DLD1 (cell line): ENCODE measurements around the gene HIPK2.

Source experiments
- in situ Hi-C: cut with HindIII; loops from 2 replicates; pipeline ENCODE4 v1.10.0; 2017; ENCODE audit warnings: low sequenced_read_pairs

Gene HIPK2

DNA sequence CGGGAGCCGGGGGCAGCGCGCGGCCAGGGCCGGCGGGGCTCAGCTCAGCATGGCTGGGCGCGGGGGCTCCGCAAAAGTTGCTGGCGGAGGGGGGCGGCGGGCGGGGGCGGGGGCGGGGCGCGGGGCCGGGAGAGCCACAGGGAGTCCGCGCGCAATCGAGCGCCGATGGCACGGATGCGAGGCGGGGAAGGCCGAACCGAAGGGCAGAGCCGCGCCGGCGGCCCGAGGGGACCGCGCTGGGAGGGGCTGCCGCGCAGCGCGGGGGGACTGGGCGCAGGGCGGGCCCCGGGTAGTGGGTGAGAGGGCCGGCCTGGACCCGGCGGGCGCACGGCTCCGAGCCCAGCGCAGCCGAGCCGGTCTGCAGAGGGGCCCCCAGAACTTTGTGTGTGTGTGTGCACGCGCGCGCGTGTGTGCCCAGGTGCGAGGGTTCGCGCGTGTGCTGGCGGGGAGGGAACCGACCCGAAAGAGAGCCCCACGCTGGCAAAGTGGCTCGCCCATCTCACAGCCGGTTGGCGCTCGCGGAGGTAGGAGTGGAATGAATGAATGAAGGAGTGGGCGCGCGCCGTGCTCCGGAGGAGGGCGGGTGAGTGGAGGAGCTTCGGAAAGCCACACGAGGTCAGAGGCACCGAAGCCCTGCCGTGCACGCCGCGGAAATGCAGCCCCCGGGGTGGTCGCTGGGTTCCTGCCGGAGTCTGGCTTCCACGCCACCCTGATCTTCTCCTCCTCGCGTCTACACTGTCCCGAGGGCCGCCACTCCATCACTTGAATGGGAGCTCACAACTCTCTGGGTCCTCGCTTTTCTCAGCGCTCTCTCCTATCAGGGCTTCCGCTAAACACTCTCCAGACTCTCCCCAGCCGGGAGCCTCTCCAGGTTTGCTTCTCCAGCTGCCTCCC lies at the start of gene HIPK2:
TSS of gene HIPK2 (minus strand) at position 51 of the 894 bp plus-strand sequence. CDS start 375 bp downstream, outside the sequence.
- in situ Hi-C loops: loop anchor here (25.0 kb wide), 1 partner anchor 116 kb away; no protein-coding TSS in a partner anchor

DNA sequence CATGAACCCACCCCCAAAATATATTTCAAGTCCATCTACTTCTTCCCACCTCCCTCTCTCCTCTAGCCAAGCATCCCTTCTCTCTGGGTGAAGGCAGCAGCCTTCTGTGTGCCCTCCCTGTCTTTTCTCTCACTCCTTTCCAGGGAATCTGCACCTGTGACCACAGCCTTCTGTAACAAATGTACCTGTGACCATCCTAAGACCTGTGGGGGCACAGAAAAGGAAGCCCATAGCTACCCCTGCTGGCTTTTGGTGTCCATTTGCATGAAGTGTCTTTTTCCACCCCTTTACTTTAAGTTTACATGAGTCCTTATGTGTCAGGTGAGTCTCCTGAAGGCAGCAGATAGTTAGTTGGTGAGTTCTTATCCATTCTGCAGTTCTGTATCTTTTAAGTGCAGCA lies 49.2 kb upstream of the HIPK2 start:
- in situ Hi-C loops: no loop called here

DNA sequence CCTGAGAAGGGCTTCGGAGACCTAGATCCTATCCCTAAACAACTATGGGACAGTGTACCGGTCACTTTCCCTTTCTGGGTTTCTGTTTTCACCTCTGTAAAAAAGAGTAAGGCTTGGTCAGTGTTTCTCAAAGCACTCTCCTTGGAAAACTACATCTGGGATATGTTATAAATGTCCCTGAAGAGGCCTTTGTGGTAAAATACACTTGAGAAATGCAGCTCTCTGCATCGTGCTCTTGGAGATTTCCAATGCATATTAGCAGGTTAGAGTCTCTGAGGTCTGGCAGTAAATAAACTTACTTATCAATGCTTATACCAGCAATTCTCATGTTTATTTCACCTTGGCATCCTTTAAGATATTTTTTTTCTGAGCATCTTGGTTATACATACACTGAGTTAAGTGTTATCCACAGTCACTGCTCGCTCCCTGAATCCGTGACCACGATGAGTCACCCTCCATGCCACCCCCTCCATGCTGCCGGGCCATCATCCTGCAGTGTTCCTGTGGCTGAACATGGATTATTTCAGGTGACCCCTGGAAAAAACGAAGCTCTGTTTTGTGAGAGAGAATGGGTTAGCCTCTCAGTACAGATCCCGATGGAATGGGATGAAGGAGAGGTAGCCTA lies 48.0 kb upstream of the HIPK2 start:
- in situ Hi-C loops: no loop called here

DNA sequence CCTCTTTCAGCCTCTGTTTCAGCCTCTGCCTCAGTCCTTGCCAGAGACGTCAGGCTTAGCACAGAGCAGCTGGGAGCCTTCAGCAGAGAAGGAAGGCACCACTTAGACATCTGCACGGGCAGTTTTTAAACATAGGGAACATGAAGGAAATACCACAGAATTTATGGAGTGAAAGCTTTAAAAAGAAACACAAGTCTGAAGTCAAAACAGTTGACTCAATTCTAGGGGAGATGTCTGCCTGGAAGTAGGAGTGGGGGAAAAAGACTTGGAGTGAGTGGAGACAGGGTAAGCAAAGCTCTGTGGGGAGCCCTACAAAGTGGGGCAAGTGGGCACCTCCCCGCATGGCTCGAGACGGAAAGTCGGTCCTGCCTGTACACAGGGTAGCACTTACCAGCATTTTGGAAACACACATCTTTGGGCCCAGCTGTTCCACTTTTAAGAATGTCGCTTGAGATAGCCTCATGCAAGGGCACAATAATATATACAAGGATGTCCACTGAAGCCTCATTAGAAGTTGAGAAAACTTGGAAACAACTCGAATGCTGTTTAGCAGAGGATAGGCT lies 46.2 kb upstream of the HIPK2 start:
- in situ Hi-C loops: no loop called here

DNA sequence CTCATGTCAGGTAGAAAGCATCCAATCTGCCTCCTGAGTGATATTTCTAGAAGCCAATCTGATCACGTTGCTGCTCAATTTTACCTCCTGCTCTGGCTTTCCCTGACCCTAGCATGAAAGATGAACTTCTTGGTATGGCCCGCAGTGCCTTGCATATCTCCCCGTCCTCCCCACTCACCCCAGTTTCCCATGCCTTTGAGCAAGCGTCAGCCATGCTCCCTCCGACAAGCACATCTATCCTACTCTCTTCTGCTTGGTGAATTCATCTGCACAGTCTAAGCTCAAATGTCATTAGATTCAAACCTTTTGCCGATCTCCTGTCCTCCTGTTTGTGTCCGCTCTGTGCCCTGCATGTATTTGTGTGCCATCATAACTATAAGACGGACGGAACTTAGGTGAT lies 45.1 kb upstream of the HIPK2 start:
- in situ Hi-C loops: no loop called here

DNA sequence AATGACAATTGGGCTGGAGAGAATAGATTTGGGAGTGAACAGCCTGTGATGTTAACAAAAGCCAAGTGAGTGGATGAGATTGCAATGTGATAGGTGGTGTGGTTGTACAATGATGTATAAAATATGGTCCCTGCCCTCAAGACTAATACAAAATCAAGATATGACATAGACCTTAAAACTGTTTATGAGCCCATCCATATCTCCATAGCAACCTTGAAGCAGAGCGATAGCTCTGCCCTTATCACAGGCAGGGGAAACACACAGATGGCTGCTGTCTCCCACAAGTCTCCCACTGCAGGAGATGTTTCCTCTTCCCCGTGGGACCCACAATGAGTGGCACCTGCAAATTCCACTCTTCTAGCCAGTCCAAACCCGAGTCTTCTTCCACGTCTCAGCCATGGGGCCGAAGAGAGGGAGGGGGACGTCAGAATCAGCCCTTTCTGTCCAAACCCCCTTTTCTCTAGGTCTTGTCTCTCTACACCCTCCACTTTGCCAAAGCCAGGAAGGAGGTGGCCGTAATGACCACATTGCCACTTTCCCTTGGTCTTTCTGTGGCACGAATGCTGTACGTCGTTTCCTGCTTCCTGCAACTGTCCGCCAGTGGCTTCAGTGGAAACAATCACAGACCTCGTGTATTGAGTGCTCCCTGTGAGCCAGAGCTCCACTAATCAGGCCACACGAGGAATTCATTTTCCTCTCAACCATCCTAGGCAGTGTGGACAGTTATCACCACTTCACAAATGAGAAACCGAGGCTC lies 43.7 kb upstream of the HIPK2 start:
- in situ Hi-C loops: no loop called here

DNA sequence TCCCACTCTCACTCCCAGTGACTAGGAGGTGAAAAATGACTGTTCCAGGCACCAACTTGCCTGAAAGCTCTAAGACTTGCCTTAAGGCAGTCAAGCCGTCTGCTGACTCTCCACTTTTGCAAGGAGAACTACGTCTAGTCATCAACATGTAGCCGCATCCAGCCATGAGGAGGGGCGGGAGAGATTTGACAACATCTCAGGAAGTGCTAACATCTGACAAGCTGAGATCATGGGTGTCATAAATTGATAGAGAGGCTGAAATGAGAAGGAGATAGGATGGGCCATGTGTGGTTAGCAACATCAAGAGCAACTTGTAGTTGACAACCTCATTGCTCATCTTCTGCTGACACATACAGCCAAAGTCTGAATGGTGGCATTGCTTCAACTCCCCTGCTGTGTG lies 42.3 kb upstream of the HIPK2 start:
- in situ Hi-C loops: no loop called here

DNA sequence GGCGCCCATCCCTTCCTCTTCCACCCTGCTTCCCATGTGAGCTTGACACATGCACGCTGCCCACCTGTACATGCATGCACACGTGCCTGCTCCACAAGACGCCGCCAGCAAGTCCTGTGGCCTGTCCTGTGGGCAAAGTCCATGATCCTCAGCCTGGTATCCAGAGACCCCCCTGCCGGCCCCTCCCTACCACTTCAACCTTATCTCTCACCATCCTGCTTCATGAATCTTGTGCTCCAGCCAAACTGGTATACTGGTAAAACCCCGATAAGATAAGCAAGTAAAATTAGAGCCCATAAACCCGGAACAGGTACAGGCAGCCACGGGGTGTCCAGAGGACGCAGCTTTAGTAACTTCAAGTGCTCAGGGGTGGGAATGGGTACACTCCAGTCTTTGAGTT lies 39.5 kb upstream of the HIPK2 start:
- in situ Hi-C loops: no loop called here

DNA sequence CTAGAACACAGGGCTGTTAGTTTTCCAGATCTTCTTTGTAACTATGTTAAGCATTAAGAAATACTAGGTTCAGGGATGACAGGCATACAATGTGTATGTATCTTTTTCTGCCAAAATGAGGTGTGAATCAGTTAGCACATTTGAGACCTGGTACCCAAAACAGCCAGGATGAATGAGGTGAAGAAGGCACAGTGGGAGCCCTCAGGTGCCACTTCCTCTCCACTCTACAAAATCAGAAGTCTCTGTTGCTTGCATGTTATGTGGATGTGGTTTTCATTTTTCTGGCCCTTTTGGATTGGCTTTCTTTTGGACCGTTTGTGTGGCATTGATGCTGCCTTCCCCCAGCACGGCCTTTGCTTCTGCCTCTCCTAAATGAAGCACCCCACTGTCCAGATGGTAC lies 35.9 kb upstream of the HIPK2 start:
- in situ Hi-C loops: no loop called here

DNA sequence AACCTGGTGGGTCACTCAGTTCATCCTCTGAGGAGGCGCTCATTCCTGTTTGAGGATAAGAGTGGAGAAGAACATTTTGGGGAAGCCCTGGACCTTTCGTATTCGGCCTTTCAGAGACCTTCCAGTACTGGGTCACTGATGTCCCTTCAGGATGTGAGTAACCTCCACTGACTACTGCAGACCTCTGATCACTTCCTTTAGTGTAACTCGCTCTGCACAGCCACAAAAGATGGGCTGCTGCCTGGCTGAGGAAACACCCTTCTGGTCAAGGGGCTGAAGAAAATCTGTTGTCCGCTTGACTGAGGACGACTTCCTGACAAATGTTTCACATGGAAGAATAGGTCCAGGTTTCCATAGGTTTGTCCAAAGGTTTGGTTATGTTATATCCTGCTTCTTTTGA lies 35.4 kb upstream of the HIPK2 start:
- in situ Hi-C loops: no loop called here

DNA sequence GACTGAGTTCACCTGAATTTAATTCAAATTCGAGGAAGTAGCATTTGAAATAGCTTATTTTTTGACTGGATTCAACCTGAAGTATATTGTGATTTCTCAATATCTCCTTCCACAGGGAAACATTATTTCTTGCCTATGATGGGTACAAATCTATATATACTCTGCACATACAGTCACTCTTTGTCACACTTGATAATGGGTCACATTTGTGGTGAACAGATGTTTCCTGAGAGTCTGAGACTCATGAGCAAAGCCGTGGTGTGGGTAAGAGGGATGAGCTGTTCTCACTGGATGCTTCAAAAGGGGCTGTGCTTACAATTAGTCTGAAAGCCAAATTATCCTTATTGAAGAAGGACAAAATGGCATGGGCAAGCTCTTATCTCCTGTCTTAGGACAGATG lies 33.3 kb upstream of the HIPK2 start:
- in situ Hi-C loops: no loop called here

DNA sequence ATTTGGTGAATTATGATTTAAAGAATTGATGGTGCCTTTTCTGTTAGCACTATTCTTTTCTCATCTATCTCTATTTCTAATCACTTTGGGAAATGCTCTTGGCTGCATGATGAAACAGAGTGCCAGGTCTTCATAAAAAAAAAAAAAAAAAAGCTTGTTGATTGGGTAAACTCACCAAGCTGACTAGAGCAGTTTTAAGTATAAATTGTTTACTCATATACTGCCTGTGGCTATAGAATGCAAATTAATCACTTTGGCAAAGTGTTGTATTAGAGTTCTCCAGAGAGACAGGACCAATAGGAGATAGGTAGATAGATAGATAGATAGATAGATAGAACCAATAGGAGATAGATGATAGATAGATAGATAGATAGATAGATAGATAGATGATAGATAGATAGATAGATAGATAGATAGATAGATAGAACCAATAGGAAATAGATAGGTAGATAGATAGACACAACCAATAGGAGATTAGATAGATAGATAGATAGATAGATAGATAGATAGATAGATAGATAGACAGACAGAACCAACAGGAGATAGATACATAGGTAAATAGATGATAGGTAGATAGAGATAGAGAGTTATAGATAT lies 31.1 kb upstream of the HIPK2 start:
- in situ Hi-C loops: no loop called here

DNA sequence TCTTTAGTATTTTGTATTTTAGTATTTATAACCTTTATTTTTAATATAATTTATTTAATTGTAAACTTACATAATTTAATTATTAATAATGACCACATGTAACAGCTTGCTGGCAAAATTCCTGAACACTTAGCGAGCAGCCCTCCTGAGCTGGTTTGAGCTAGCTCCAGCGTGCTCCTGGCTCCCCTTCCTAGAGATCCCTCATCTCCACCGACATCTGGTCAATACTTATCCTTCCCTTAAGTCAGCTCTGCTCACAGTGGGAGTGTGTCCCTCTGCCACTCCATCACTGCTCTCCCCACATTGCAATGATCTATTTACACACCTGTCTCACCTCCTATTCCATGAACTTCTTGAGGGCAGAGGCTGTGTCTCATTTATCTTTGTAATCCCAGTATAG lies 30.6 kb upstream of the HIPK2 start:
- in situ Hi-C loops: no loop called here

DNA sequence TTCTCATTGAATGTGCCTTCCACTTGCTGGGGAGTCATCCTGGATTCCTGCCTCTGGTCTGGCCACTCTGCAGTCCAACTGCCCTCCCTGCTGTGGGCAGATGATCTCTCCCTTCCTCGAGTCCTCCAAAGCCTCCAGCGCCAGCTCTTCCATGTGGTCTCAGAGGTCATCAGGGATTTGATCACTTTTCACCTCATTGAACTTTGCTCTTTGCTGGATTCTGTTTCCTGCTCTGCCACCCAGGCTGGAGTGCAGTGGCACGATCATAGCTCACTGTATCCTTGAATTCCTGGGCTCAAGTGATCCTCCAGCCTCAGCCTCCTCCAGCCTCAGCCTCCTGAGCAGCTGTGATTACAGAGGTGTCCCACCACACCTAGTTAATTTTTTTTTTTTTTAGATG lies 29.2 kb upstream of the HIPK2 start:
- in situ Hi-C loops: no loop called here

DNA sequence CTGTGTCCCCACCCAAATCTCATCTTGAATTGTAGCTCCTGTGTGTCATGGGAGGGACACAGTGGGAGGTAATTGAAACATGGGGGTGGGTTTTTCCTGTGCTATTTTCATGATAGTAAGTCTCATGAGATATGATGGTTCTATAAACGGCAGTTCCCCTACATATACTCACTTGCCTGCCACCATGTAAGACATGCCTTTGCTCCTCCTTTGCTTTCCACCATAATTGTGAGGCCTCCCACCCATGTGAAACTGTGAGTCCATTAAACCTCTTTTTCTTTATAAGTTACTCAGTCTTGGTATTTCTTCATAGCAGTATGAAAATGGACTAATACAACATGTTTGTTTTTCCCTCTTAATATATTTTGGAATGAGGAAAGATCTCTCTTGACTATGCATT lies 26.8 kb upstream of the HIPK2 start:
- in situ Hi-C loops: no loop called here

DNA sequence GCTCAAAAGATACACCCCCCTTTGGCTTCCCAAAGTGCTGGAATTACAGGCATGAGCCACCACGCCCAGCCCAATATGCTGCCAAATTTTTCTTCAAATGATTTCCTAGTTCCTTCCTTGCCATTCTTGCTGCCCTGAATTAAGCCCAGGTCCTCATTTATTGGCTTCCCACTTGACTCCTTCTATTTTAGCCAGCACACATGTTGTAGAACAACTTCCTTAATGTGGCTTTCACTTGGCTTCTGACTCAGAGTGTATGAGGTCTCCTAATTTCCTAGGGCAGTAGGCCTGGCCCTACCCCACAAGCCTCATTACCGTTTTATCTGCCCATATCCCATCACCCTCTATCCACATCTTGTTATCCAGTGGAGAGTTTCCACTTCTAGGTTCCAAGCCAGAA lies 21.8 kb upstream of the HIPK2 start:
- in situ Hi-C loops: loop anchor here (25.0 kb wide), 1 partner anchor 137 kb away; no protein-coding TSS in a partner anchor

DNA sequence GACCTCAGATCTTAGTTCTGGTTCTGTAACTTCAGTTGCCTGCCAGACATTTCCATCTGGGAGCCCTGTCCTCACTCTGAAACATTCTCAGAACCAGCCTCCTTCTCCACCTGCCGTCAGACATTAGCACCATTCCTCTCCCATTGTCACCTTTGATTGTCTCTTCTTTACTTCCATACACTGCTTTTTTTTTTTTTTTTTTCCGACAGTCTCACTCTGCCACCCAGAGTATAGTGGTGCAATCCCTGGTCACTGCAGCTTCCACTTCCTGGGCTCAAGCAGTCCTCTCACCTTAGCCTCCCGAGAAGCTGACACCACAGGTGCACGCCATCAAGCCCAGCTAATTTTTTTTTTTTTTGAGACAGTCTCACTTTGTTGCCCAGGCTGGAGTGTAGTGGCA lies 21.1 kb upstream of the HIPK2 start:
- in situ Hi-C loops: loop anchor here (25.0 kb wide), 1 partner anchor 137 kb away; no protein-coding TSS in a partner anchor

DNA sequence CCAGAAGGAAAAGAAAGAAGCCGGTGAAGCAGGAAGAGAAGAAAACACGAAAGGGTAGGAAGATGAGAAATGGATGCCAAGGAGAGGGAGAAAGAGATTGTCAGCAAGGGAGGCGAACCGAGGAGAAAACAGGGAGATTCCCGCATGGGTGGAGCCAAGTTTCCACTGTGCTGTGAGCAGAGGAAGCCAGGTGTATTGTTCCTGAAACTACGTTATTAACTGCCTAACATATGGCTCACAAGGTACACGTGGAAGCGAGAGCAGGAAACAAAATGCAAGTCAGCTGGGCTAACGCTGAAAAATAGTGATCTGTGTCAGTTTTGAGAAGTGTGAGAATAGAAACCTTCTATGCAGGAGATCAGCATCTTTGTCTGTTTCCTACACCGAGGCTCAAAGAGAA lies 20.4 kb upstream of the HIPK2 start:
- in situ Hi-C loops: loop anchor here (25.0 kb wide), 1 partner anchor 136 kb away; no protein-coding TSS in a partner anchor

DNA sequence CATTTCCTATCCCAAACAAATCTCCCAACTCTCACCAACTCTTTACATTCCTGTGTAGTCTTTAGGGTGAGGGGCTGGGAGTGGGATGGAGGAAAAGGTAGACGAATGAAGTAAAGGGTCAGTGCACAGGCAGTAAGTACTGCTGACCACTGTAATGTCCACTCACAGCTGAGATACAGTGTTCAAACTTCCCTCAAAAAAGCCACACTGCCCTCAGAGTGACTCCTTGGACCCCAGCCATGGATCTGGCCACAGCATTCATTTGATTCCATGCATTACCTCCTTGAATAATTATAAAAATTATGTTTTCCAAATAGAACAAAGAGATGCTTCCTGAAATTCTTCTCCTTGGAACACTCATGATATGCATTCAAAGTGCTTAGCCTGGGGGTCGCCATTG lies 19.8 kb upstream of the HIPK2 start:
- in situ Hi-C loops: loop anchor here (25.0 kb wide), 1 partner anchor 135 kb away; no protein-coding TSS in a partner anchor

DNA sequence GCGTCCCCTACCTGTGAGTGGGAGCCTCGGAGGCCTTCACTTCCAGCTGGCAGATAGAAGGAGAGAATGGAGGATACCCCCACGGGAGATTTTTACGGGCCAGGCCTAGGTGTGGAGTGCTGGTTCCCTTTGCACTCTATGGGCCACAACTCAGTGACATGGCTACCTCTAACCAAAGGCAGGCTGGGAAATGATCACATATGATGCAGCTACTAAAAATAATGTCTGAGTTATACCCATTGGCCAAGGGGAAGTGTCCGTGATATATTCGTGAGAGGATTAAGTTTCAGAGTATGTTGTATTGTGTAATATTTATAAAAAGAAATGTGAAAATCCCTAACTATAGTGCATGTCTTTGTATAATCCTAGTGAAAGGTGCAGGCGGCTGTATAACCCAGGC lies 13.5 kb upstream of the HIPK2 start:
- in situ Hi-C loops: loop anchor here (25.0 kb wide), 1 partner anchor 129 kb away; no protein-coding TSS in a partner anchor
